Measurements from ENCODE around the gene METTL23.

Gene METTL23

DNA sequence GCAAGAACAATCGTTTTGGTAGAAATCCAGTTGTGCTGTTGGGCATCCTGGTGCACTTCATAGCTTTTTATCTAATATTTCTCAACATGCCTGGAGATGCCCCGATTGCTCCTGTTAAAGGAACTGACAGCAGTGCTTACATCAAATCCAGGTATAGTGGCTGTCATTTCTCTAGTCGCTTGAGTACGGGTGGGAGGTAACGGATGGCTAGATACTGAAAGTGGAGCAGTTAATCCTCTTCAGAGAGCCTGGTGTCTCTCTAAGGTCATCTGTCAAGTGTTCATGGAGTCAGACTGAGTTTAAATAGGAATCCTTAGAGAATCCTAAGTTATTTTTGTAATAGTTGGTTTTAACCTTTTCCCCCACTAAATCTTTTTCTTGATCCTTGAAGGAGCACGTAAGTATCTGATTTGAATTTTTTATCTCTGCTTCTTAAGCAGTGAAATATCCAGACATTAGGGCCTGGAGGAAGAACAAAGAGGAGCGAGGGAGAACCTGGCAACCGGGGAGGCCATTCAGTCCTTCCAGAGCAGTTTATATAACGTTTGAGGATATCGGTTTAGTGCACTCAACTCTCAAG is 48.5 kb downstream of the METTL23 start:
- no peak for DNase-seq

DNA sequence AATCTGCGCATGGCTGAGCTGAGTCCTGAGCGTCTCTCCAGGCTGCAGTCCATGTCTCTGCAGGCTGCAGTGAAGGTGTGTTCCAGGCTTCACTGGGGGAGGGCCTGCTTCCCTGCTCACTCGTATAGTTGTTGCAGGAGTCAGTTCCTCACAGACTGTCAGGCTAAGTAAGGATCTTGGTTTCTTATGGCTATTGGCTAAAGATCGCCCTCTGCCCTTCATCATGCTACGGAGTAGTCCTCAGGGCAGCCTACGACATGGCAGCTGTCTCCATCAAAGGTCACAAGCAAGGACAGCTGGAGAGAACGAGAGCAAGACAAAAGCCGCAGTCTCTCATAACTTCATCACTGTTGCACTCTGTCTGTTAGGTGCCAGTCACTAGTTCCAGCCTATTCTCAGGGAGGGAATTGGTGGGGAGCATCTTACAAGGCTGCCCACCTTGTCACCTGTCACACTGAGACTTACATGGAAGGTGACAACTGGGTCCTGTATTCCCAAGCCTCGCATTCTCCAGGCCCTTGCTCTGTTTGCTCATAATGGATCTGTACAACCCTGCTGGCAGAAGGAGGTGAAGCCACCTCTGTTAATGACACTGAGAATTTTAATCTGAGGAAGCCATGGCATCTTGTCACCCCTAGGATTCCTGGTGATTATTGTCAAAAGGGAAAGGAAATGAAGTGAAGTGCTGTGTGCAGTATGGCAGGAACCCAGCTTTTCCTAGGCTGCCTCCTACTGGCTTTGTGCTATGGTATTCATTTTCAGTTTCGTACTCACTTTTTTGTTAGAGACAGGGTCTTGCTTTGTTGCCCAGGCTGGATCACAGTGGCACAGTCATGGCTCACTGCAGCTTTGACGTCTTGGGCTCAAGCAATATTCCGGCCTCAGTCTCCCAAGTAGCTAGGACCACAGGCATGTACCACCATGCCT is 54.7 kb downstream of the METTL23 start:
- DNase-seq = no peak

DNA sequence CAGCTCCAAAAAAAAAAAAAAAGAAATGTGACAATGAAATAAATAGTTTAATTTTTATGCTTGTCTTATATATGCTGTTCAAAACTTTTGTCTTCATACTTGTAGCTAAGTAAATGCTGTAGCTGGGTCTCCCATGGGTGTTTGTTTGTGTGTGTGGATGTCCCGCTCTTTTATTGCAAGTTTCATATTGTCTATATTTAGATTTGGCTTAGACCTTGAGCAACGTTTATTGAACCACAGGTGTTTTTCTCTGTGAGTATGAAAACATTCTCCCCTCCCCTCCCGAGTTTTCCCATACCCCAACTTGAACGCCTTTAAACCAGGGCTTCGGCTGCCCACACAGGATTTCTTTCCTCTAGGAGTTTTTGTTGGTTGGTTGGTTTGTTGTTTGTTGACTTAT is 56.5 kb downstream of the METTL23 start:
- no peak for DNase-seq

Measured in right hindlimb (tissue), 1 donor.